B cell (primary cell): ENCODE results near the gene PTPRG.

Experiments used
- CTCF ChIP-seq: fragments of 200-600 bp; IDR thresholded peaks from one replicate; pipeline ENCODE4 v1.8.0; 2022; ENCODE audit warnings: antibody characterized with exemption, mild to moderate bottlenecking
- EZH2 ChIP-seq: IDR thresholded peaks from 2 replicates; pipeline ENCODE4 v1.6.1; 2012; ENCODE audit warnings: borderline replicate concordance, low read depth, mild to moderate bottlenecking, moderate library complexity, low read length; ENCODE audit not compliant: insufficient read depth, poor library complexity, severe bottlenecking

GRCh38 chr3:62161371-62161770, 600.0 kb downstream of the PTPRG start:
- no peak for TF ChIP-seq CTCF
- no peak for TF ChIP-seq EZH2
